OCI-LY3 (cell line): ENCODE results near the gene MRPS27.

ENCODE experiments used
- EZH2phosphoT487 ChIP-seq: fragments of 200-600 bp; shearing (Covaris generic); IDR thresholded peaks from 2 replicates; pipeline ENCODE4 v1.6.1; 2018; ENCODE audit warnings: antibody characterized with exemption, mixed run types, low read depth
- TF ChIP-seq, protein P1 (sequence below): fragments of 200-600, 300-600 bp; sonication (generic); IDR thresholded peaks from 2 replicates; pipeline ENCODE4 v1.5.1; 2014; ENCODE audit warnings: antibody characterized with exemption, low read length, low read depth

DNA sequence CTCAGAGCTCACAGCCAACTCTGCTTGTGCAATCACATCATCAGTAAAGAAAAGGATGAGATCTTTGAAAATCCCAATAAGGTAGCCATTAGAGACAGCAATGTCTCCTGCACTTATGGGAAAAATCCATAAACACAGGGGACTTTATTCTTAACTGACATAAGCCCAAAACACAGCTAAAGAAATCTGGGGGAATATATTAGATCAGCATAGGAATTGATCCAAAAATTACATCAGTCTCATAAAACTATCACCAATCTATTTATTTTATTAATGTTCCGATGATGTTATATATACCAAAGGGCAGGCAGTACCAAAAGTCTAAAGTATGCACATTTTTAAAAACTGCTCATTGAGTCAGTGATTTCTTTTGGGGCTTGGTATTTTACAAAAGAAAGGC, 6.9 kb downstream of the MRPS27 start:
- TF ChIP-seq, protein P1, sequence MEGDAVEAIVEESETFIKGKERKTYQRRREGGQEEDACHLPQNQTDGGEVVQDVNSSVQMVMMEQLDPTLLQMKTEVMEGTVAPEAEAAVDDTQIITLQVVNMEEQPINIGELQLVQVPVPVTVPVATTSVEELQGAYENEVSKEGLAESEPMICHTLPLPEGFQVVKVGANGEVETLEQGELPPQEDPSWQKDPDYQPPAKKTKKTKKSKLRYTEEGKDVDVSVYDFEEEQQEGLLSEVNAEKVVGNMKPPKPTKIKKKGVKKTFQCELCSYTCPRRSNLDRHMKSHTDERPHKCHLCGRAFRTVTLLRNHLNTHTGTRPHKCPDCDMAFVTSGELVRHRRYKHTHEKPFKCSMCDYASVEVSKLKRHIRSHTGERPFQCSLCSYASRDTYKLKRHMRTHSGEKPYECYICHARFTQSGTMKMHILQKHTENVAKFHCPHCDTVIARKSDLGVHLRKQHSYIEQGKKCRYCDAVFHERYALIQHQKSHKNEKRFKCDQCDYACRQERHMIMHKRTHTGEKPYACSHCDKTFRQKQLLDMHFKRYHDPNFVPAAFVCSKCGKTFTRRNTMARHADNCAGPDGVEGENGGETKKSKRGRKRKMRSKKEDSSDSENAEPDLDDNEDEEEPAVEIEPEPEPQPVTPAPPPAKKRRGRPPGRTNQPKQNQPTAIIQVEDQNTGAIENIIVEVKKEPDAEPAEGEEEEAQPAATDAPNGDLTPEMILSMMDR, result no peak
- no peak for TF ChIP-seq EZH2phosphoT487
